H1 (cell line): ENCODE data around the gene ADGRE2. TPM values are rescaled to one million over a fixed set of nuclear protein-coding genes. Genes with fewer than 3 reads are reported as not detected.

Experiments
- GABPA ChIP-seq: IDR thresholded peaks from 2 replicates; pipeline ENCODE4 v1.6.1; 2011; ENCODE audit warnings: mild to moderate bottlenecking, low read length, moderate library complexity, borderline replicate concordance; ENCODE audit not compliant: insufficient read depth
- TAF7 ChIP-seq: optimal IDR thresholded peaks from 2 replicates; pipeline ENCODE3; 2011; ENCODE audit warnings: low read depth, mild to moderate bottlenecking, inconsistent platforms, low read length, moderate library complexity, borderline replicate concordance
- polyA plus RNA-seq, 7 experiments: library from polyadenylated mRNA; depleted of rRNA in 3 of 7; stranded (reverse) in 5 of 7; unstranded in 2 of 7; fragments of >200 nt in 5 of 7; fragments of 200-250 nt in 2 of 7; gene quantifications; 1 replicate in 5 of 7; 2 replicates in 1 of 7; 4 replicates in 1 of 7; pipeline versions ENCODE4 v1.2.1 to v1.2.3, GENCODE V29; 2011 to 2013; ENCODE audit warnings: missing spikeins in 2 of 7, mixed read lengths in 2 of 7
- total RNA-seq: library from RNA; stranded (reverse); fragmentation: NEBNext Ultra II Directional; extraction: Animal tissue kit (Norgen Biotek cat#: 25700); gene quantifications from 2 replicates; pipeline ENCODE4 v1.2.1, GENCODE V29; 2021
- TF ChIP-seq, protein P1 (sequence below), 3 experiments: IDR thresholded peaks; 1 replicate in 2 of 3; 2 replicates in 1 of 3; pipeline versions ENCODE4 v1.5.1 to v1.6.1; 2011; ENCODE audit warnings: low read length in 3 of 3, mild to moderate bottlenecking in 3 of 3, inconsistent platforms in 2 of 3, low read depth in 1 of 3, moderate library complexity in 1 of 3; ENCODE audit not compliant: insufficient read depth in 1 of 3; ENCODE audit errors: control extremely low read depth in 1 of 3

Gene ADGRE2
- total and polyA plus RNA-seq, 2 of the 8 experiments (the other 6 are each of a cell fraction or from before 2014, with no cell fraction given), result 2.0 to 4.5 TPM

DNA sequence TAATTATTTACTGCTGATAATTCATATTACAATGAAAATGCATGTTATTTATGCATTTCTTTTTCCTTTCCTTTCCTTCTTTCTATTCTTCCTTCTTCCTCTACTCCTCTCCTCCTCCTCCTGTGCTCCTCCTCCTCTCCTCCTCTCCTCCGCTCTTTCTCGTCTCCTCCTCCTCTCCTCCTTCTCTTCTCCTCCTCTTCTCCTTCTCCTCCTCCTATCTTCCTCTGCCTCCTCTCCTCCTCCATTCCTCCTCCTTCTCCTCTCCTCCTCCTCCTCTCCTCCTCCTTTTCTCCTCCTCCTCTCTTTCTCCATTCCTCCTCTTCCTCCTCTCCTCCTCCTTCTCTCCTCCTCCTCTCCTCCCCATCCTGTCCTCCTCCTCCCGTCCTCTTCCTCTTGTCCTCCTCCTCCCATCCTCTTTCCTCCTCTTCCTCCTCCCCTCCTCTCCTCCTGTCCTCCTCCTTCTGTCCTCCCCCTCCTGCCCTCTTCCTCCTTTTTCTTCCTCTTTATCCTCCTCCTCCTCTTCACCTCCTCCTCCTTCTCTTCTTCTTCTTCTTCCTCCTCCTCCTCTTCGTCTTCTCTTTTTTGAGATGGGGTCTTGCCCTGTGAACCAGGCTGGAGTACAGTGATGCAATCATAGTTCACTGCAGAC is 14.7 kb downstream of the ADGRE2 start (continued):
- TF ChIP-seq, protein P1, sequence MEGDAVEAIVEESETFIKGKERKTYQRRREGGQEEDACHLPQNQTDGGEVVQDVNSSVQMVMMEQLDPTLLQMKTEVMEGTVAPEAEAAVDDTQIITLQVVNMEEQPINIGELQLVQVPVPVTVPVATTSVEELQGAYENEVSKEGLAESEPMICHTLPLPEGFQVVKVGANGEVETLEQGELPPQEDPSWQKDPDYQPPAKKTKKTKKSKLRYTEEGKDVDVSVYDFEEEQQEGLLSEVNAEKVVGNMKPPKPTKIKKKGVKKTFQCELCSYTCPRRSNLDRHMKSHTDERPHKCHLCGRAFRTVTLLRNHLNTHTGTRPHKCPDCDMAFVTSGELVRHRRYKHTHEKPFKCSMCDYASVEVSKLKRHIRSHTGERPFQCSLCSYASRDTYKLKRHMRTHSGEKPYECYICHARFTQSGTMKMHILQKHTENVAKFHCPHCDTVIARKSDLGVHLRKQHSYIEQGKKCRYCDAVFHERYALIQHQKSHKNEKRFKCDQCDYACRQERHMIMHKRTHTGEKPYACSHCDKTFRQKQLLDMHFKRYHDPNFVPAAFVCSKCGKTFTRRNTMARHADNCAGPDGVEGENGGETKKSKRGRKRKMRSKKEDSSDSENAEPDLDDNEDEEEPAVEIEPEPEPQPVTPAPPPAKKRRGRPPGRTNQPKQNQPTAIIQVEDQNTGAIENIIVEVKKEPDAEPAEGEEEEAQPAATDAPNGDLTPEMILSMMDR (IDR thresholded peaks at IDR 0.05; ENCODE audit: control extremely low read depth in 1 of 3, insufficient read depth in 1 of 3, low read depth in 1 of 3, low read length in 3 of 3), result no peak
- TF ChIP-seq TAF7 (no peak), GABPA (no peak)
